Thoracic aorta (tissue), 2 donors: ENCODE data around the gene KRTAP4-3. TPM values are rescaled to one million over a fixed set of nuclear protein-coding genes. Genes with fewer than 3 reads are reported as not detected.
"Not testable (repeated sequence)": the region's sequence is repeated elsewhere in the genome, so short reads cannot be mapped to it uniquely, and the experiment has no call there.

Experiments used
- ATAC-seq: fragments of 150-250 bp; one replicate; pipeline ENCODE4 v1.8.0; 2017; ENCODE audit warnings: low read depth; ENCODE audit not compliant: insufficient number of reproducible peaks, low FRiP score
- DNase-seq: peaks from one replicate; pipeline ENCODE4 v3.0.0-alpha.2; 2020; ENCODE audit warnings: low spot score
- H3K27ac ChIP-seq, 2 donors: fragments of 200-600 bp; sonication (generic); 1 replicate in 1 of 2; 2 replicates in 1 of 2; pipeline ENCODE4 v1.5.1; 2016; ENCODE audit warnings: mild to moderate bottlenecking in 2 of 2, moderate library complexity in 2 of 2
- H3K27me3 ChIP-seq: fragments of 200-600 bp; sonication (generic); replicated peaks from 2 replicates; pipeline ENCODE4 v1.6.0; 2016; ENCODE audit warnings: mild to moderate bottlenecking; ENCODE audit not compliant: insufficient read depth
- H3K36me3 ChIP-seq: fragments of 200-600 bp; sonication (generic); one replicate; pipeline ENCODE4 v1.5.1; 2016
- H3K4me1 ChIP-seq, 2 donors: fragments of 200-600 bp; sonication (generic); 1 replicate in 1 of 2; 2 replicates in 1 of 2; pipeline versions ENCODE4 v1.5.1 to v1.6.0; 2016; ENCODE audit warnings: low read depth in 2 of 2, mild to moderate bottlenecking in 1 of 2; ENCODE audit not compliant: control insufficient read depth in 1 of 2
- H3K4me3 ChIP-seq: fragments of 200-600 bp; sonication (generic); 2 replicates; pipeline ENCODE4 v1.5.1; 2016; ENCODE audit warnings: mild to moderate bottlenecking
- H3K9me3 ChIP-seq: fragments of 200-600 bp; sonication (generic); 2 replicates; pipeline ENCODE4 v1.5.1; 2016
- total RNA-seq, 2 donors: library from RNA; depleted of rRNA; stranded (reverse); fragments of >200 nt; gene quantifications; one replicate each; pipeline versions ENCODE4 v1.1.0 to v1.2.3, GENCODE V29; 2016
- TF ChIP-seq, protein P1 (sequence below): fragments of 200-600 bp; sonication (generic); IDR thresholded peaks from one replicate; pipeline ENCODE4 v1.5.1; 2019; ENCODE audit warnings: antibody characterized with exemption

The KRTAP4-3 gene
- total RNA-seq, 2 donors from 2014 or later, result not detected

DNA sequence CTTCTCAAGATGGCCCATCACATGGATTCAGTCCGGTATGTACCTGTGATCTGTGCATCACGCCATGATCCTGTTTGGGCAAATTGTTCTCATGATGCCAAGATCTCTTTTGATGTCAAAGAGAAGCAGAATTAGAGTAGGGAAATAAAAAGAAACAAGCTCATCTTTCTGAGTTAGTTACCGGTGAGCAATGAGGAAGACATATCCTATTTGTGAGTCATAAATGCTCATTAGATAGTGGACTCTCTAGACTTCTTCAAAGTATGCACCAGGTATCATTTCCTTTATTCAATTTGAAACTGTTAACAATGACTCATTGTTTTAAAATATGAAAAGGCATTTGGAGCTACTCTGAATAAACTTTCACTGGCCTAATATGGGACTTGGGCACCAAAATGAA, 36.0 kb downstream of the KRTAP4-3 start:
- H3K4me1 ChIP-seq, result no peaks in the 10 kb centered on the region
- TF ChIP-seq, protein P1, sequence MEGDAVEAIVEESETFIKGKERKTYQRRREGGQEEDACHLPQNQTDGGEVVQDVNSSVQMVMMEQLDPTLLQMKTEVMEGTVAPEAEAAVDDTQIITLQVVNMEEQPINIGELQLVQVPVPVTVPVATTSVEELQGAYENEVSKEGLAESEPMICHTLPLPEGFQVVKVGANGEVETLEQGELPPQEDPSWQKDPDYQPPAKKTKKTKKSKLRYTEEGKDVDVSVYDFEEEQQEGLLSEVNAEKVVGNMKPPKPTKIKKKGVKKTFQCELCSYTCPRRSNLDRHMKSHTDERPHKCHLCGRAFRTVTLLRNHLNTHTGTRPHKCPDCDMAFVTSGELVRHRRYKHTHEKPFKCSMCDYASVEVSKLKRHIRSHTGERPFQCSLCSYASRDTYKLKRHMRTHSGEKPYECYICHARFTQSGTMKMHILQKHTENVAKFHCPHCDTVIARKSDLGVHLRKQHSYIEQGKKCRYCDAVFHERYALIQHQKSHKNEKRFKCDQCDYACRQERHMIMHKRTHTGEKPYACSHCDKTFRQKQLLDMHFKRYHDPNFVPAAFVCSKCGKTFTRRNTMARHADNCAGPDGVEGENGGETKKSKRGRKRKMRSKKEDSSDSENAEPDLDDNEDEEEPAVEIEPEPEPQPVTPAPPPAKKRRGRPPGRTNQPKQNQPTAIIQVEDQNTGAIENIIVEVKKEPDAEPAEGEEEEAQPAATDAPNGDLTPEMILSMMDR, result no peak
- no peaks in the 10 kb centered on the region for H3K36me3 ChIP-seq
- no peaks in the 10 kb centered on the region for H3K9me3 ChIP-seq
- no peaks in the 10 kb centered on the region for H3K27me3 ChIP-seq
- ATAC-seq, result no peak
- H3K27ac ChIP-seq, result no peak overlapping the region
- H3K4me3 ChIP-seq, result no peak overlapping the region
- no peak for DNase-seq

DNA sequence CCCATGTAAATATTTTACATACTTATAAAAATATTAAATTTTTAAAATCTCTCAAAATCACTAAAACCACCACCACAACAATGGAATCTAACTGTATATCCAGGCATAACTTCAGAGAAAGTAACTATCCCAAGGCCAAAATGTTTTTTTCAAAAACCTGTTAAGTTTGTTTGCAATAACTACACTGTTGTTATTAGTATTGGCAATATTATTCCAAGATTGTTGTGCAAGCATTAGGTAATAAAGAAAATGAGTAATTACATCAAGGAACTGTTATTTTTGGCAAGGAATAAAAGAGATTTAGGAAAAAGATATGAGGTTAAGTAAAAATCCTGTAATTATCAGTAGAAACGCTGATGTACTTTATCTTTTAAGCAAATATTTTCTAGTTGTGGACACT, 40.6 kb downstream of the KRTAP4-3 start:
- ATAC-seq (no peak), DNase-seq (no peak)
- H3K27ac ChIP-seq, result no peak overlapping the region
- no peaks in the 10 kb centered on the region for H3K4me1 ChIP-seq
- TF ChIP-seq, protein P1, result no peak
- H3K36me3 ChIP-seq, result no peaks in the 10 kb centered on the region
- H3K9me3 ChIP-seq, result no peaks in the 10 kb centered on the region
- no peaks in the 10 kb centered on the region for H3K27me3 ChIP-seq
- no peak overlapping the region for H3K4me3 ChIP-seq

DNA sequence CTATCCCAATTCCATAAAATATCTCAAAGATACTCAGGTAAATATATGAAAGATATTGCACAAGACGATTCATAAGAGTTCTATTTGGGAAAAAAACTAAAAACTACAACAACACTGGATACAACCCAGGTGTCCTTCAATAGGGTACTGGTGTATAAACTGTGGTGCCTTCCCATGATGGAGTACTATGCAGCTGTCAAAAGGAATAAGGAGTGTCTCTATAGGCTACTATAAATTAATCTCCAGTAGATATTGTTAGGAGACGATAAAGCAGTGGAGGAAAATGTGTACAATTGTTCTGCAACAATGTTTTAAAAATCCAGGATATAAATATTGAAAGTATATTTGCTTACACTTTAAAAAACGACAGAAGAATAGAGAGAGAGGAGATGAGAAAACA, 41.6 kb downstream of the KRTAP4-3 start:
- Histone ChIP-seq H3K27ac (no peak overlapping the region), H3K9me3 (no peaks in the 10 kb centered on the region), H3K36me3 (no peaks in the 10 kb centered on the region), H3K4me3 (no peak overlapping the region), H3K4me1 (no peaks in the 10 kb centered on the region), H3K27me3 (no peaks in the 10 kb centered on the region)
- ATAC-seq (no peak), DNase-seq (no peak)
- TF ChIP-seq, protein P1, result no peak

DNA sequence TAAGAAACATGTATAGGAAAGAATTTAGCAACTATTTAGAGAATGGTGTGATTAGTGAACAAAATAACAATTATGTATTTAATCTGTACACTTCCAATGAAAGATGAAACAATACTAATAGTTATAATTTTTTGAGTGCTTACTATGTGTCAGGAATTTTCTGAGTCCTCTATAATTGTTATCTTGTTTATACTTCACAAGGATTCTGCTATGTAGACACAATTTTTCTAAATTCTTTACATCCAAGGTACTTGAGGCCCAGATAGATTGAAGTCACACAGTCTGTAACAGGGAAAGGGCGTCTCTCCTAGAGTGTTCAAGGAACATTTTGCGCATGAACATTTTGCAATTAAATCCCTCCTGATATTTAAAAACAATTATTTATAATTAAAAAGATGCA, 43.0 kb downstream of the KRTAP4-3 start:
- no peaks in the 10 kb centered on the region for H3K9me3 ChIP-seq
- no peaks in the 10 kb centered on the region for H3K4me1 ChIP-seq
- TF ChIP-seq, protein P1, result no peak
- DNase-seq (no peak), ATAC-seq (no peak)
- no peaks in the 10 kb centered on the region for H3K27me3 ChIP-seq
- no peak overlapping the region for H3K4me3 ChIP-seq
- no peak overlapping the region for H3K27ac ChIP-seq
- no peaks in the 10 kb centered on the region for H3K36me3 ChIP-seq

DNA sequence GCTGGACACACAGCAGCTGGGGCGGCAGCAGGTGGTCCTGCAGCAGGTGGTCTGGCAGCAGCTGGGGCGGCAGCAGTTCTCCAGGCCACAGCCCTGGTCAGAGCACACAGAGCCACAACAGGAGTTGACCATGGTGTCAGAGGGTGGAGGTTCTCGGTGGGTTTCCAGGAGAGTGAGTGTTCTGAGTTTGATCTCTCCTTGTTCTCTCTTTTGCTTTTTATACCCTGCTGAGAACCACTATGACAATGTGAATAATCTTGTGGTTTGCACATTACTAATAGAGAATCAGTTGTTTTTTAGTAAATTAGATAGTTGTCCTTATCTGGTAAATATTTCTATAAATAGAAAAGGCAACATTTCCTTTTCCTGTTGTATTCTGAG, 44.0 kb downstream of the KRTAP4-3 start, which contains the start of gene KRTAP4-12:
KRTAP4-12 (minus strand) TSS at position 192 of the 381 bp plus-strand sequence; CDS start at position 132, 60 bp downstream.
- H3K27ac ChIP-seq, H3K9me3 ChIP-seq, H3K36me3 ChIP-seq, H3K4me3 ChIP-seq, H3K27me3 ChIP-seq, H3K4me1 ChIP-seq, ATAC-seq, DNase-seq: not testable (repeated sequence)

DNA sequence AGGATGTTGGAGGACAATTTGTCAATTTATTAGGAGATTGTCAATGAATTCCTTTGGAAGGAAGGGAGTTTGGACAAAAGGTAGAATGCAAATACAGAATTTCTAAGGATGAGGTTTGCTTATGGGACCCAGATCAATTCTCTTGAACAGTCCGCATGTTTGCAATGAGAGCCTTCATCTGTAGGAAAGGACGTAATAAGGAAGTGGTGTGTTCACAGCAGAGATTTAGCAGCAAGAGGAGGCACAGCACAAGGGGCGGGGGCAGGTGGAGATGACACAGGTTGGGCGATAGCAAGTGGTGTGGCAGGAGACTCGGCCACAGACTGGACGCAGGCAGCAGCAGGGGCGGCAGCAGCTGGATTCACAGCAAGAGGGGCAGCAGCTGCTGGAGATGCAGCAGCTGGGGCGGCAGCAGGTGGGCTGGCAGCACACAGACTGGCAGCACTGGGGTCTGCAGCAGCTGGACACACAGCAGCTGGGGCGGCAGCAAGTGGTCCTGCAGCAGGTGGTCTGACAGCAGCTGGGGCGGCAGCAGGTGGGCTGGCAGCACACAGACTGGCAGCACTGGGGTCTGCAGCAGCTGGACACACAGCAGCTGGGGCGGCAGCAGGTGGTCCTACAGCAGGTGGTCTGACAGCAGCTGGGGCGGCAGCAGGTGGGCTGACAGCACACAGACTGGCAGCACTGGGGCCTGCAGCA, 44.6 kb downstream of the KRTAP4-3 start:
- not testable (repeated sequence) for H3K4me1 ChIP-seq, DNase-seq, H3K27ac ChIP-seq, H3K27me3 ChIP-seq, H3K4me3 ChIP-seq, H3K36me3 ChIP-seq, ATAC-seq, H3K9me3 ChIP-seq
